HepG2 (cell line): ENCODE data around the gene PCNA. TPM values are rescaled to one million over a fixed set of nuclear protein-coding genes. Genes with fewer than 3 reads are reported as not detected.
A peak's percentile ranks its signal among the peaks of the same experiment; 100 is the strongest.

ENCODE experiments used
- DNMT1 ChIP-seq: sonication (generic); formaldehyde crosslinking; IDR thresholded peaks from 2 replicates; pipeline ENCODE4 v1.5.1; 2020; ENCODE audit warnings: mild to moderate bottlenecking, missing genetic modification reagents
- FOXM1 ChIP-seq: sonication (generic); formaldehyde crosslinking; IDR thresholded peaks from 2 replicates; pipeline ENCODE4 v1.5.0; 2020; ENCODE audit warnings: missing genetic modification reagents
- HDAC2 ChIP-seq: sonication (generic); formaldehyde crosslinking; IDR thresholded peaks from 2 replicates; pipeline ENCODE4 v1.4.0; 2020; ENCODE audit warnings: missing genetic modification reagents
- HOXA3 ChIP-seq: sonication (generic); formaldehyde crosslinking; IDR thresholded peaks from 2 replicates; pipeline ENCODE4 v1.5.0; 2020; ENCODE audit warnings: missing genetic modification reagents
- IKZF4 ChIP-seq: sonication (generic); formaldehyde crosslinking; IDR thresholded peaks from 2 replicates; pipeline ENCODE4 v1.5.1; 2020; ENCODE audit warnings: borderline replicate concordance, mild to moderate bottlenecking, low read depth, missing genetic modification reagents; ENCODE audit errors: not compliant biosample characterization
- ISX ChIP-seq: sonication (generic); formaldehyde crosslinking; conservative IDR thresholded peaks from 2 replicates; pipeline ENCODE4 v1.5.0; 2020; ENCODE audit warnings: missing genetic modification reagents
- KLF15 ChIP-seq: sonication (generic); formaldehyde crosslinking; IDR thresholded peaks from 2 replicates; pipeline ENCODE4 v1.8.1; 2023; ENCODE audit warnings: borderline replicate concordance, mild to moderate bottlenecking, inconsistent platforms, missing genetic modification reagents, mixed read lengths
- SOX5 ChIP-seq: IDR thresholded peaks from 2 replicates; pipeline ENCODE4 v1.6.1; 2016; ENCODE audit warnings: borderline replicate concordance
- YEATS4 ChIP-seq: sonication (generic); formaldehyde crosslinking; IDR thresholded peaks from 2 replicates; pipeline ENCODE4 v1.4.0; 2020; ENCODE audit warnings: missing genetic modification reagents, borderline replicate concordance
- ZMYM2 ChIP-seq: sonication (generic); formaldehyde crosslinking; IDR thresholded peaks from 2 replicates; pipeline ENCODE4 v1.8.0; 2022; ENCODE audit warnings: mild to moderate bottlenecking, missing genetic modification reagents
- ZNF138 ChIP-seq: sonication (generic); formaldehyde crosslinking; IDR thresholded peaks from 2 replicates; pipeline ENCODE4 v1.5.0; 2020; ENCODE audit warnings: mild to moderate bottlenecking, low read depth, missing genetic modification reagents
- ZNF205 ChIP-seq: IDR thresholded peaks from 2 replicates; pipeline ENCODE4 v1.6.1; 2018; ENCODE audit warnings: missing biosample characterization, missing genetic modification reagents
- ZNF224 ChIP-seq: sonication (generic); formaldehyde crosslinking; IDR thresholded peaks from 2 replicates; pipeline ENCODE4 v1.5.0; 2020; ENCODE audit warnings: mild to moderate bottlenecking, missing genetic modification reagents
- ZNF232 ChIP-seq: sonication (generic); formaldehyde crosslinking; IDR thresholded peaks from 2 replicates; pipeline ENCODE4 v1.4.0; 2020; ENCODE audit warnings: missing genetic modification reagents, borderline replicate concordance
- ZNF281 ChIP-seq: sonication (generic); formaldehyde crosslinking; IDR thresholded peaks from 2 replicates; pipeline ENCODE4 v1.4.0; 2020; ENCODE audit warnings: missing genetic modification reagents, borderline replicate concordance
- ZNF501 ChIP-seq: sonication (generic); formaldehyde crosslinking; IDR thresholded peaks from 2 replicates; pipeline ENCODE4 v1.5.1; 2020; ENCODE audit warnings: mild to moderate bottlenecking, moderate library complexity, missing genetic modification reagents
- ZNF549 ChIP-seq: sonication (generic); formaldehyde crosslinking; IDR thresholded peaks from 2 replicates; pipeline ENCODE4 v1.5.0; 2020; ENCODE audit warnings: missing genetic modification reagents
- ZNF777 ChIP-seq: sonication (generic); formaldehyde crosslinking; IDR thresholded peaks from 2 replicates; pipeline ENCODE4 v1.4.0; 2020; ENCODE audit warnings: missing genetic modification reagents
- ZNF850 ChIP-seq: sonication (generic); formaldehyde crosslinking; conservative IDR thresholded peaks from 2 replicates; pipeline ENCODE4 v1.9.0; 2021; ENCODE audit warnings: mild to moderate bottlenecking, missing genetic modification reagents
- polyA plus RNA-seq, 8 experiments: library from polyadenylated mRNA; depleted of rRNA in 3 of 8; stranded (reverse) in 7 of 8; unstranded in 1 of 8; fragments of >200 nt; fragmentation: Illumina TruSeq in 4 of 8; extraction: Trizol in 4 of 8; gene quantifications; 2 replicates each; pipeline versions ENCODE4 v1.2.1 to v1.2.3, GENCODE V29; 2011 to 2016; ENCODE audit warnings: low read depth in 4 of 8, missing spikeins in 1 of 8, mixed read lengths in 1 of 8; ENCODE audit not compliant: insufficient read depth in 1 of 8
- total RNA-seq, 5 experiments: library from RNA; depleted of rRNA; stranded (reverse); fragments of >200 nt; fragmentation: Illumina TruSeq; extraction: Trizol; gene quantifications; 2 replicates each; pipeline ENCODE4 v1.2.3, GENCODE V29; 2016; ENCODE audit warnings: low read depth in 1 of 5
- TF ChIP-seq, protein P1 (sequence below): sonication (generic); formaldehyde crosslinking; IDR thresholded peaks from 2 replicates; pipeline ENCODE4 v1.5.0; 2020; ENCODE audit warnings: mild to moderate bottlenecking, missing genetic modification reagents
- TF ChIP-seq, protein P2 (sequence below): fragments of 450-650 bp; IDR thresholded peaks from 2 replicates; pipeline ENCODE4 v1.6.1; 2016
- TF ChIP-seq, protein P3 (sequence below): IDR thresholded peaks from 2 replicates; pipeline ENCODE4 v1.6.1; 2018; ENCODE audit warnings: missing genetic modification reagents
- TF ChIP-seq, protein P4 (sequence below): sonication (generic); formaldehyde crosslinking; IDR thresholded peaks from 2 replicates; pipeline ENCODE4 v1.5.0; 2020; ENCODE audit warnings: mild to moderate bottlenecking, missing genetic modification reagents

Gene PCNA
- total and polyA plus RNA-seq, 2 of the 13 experiments (the other 11 are each of a cell fraction or from before 2014, with no cell fraction given): 229 to 655 TPM

DNA sequence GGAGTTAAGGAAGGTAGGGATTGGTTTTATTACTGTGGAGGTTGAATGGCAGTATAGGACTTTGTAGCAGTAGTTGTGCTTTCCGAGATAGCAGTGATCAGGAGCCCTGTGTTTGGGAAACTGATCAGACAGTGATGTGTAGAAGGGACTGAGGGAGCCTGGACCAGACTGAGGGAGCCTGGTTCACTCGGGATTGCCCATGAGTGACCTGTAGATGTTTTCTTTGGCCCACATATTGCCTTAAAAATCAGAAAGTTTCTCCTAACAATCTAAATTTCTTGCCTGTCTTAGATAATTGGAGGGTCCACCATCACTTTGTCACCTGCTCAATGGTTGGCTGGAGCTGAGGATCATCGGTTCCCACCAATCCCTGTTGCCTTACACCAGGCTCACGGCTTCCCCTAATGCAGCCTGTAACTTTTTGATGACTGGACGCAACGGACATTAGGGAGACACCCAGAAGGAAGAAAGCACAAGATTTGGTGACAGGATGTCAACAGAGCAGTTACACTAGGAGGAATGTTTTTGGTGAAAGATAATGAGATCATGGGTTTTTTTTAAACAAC lies 8.2 kb upstream of the PCNA start (continued):
- TF ChIP-seq, protein P1, sequence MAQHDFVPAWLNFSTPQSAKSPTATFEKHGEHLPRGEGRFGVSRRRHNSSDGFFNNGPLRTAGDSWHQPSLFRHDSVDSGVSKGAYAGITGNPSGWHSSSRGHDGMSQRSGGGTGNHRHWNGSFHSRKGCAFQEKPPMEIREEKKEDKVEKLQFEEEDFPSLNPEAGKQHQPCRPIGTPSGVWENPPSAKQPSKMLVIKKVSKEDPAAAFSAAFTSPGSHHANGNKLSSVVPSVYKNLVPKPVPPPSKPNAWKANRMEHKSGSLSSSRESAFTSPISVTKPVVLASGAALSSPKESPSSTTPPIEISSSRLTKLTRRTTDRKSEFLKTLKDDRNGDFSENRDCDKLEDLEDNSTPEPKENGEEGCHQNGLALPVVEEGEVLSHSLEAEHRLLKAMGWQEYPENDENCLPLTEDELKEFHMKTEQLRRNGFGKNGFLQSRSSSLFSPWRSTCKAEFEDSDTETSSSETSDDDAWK (CRISPR knock-in tag): no peak
- TF ChIP-seq DNMT1 (CRISPR knock-in tag): no peak
- TF ChIP-seq FOXM1 (CRISPR knock-in tag): no peak
- TF ChIP-seq ZNF850 (CRISPR knock-in tag): peak; percentile 61; the same call in 1 of the 2 replicates
- no peak for TF ChIP-seq ZMYM2 (CRISPR knock-in tag)
- no peak for TF ChIP-seq ZNF777
- no peak for TF ChIP-seq SOX5
- no peak for TF ChIP-seq ZNF281 (CRISPR knock-in tag)
- no peak for TF ChIP-seq ISX (CRISPR knock-in tag)
- TF ChIP-seq, protein P2, sequence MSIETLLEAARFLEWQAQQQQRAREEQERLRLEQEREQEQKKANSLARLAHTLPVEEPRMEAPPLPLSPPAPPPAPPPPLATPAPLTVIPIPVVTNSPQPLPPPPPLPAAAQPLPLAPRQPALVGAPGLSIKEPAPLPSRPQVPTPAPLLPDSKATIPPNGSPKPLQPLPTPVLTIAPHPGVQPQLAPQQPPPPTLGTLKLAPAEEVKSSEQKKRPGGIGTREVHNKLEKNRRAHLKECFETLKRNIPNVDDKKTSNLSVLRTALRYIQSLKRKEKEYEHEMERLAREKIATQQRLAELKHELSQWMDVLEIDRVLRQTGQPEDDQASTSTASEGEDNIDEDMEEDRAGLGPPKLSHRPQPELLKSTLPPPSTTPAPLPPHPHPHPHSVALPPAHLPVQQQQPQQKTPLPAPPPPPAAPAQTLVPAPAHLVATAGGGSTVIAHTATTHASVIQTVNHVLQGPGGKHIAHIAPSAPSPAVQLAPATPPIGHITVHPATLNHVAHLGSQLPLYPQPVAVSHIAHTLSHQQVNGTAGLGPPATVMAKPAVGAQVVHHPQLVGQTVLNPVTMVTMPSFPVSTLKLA: no peak
- TF ChIP-seq, protein P3, sequence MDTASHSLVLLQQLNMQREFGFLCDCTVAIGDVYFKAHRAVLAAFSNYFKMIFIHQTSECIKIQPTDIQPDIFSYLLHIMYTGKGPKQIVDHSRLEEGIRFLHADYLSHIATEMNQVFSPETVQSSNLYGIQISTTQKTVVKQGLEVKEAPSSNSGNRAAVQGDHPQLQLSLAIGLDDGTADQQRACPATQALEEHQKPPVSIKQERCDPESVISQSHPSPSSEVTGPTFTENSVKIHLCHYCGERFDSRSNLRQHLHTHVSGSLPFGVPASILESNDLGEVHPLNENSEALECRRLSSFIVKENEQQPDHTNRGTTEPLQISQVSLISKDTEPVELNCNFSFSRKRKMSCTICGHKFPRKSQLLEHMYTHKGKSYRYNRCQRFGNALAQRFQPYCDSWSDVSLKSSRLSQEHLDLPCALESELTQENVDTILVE (CRISPR knock-in tag): no peak
- no peak for TF ChIP-seq ZNF549 (CRISPR knock-in tag)
- no peak for TF ChIP-seq ZNF224
- no peak; the same call in 1 of the 2 replicates for TF ChIP-seq ZNF138 (CRISPR knock-in tag)
- TF ChIP-seq IKZF4 (CRISPR knock-in tag): no peak
- no peak for TF ChIP-seq ZNF501
- TF ChIP-seq HOXA3 (CRISPR knock-in tag): no peak
- TF ChIP-seq KLF15 (CRISPR knock-in tag): no peak
- no peak for TF ChIP-seq HDAC2 (CRISPR knock-in tag)
- no peak for TF ChIP-seq ZNF205 (CRISPR knock-in tag)
- TF ChIP-seq YEATS4 (CRISPR knock-in tag): no peak
- TF ChIP-seq, protein P4, sequence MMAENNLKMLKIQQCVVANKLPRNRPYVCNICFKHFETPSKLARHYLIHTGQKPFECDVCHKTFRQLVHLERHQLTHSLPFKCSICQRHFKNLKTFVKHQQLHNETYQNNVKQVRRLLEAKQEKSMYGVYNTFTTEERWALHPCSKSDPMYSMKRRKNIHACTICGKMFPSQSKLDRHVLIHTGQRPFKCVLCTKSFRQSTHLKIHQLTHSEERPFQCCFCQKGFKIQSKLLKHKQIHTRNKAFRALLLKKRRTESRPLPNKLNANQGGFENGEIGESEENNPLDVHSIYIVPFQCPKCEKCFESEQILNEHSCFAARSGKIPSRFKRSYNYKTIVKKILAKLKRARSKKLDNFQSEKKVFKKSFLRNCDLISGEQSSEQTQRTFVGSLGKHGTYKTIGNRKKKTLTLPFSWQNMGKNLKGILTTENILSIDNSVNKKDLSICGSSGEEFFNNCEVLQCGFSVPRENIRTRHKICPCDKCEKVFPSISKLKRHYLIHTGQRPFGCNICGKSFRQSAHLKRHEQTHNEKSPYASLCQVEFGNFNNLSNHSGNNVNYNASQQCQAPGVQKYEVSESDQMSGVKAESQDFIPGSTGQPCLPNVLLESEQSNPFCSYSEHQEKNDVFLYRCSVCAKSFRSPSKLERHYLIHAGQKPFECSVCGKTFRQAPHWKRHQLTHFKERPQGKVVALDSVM: no peak
- no peak for TF ChIP-seq ZNF232 (CRISPR knock-in tag)
